GM23338 (cell line): Measurements from ENCODE around the gene ADAMTS1. TPM values are rescaled to one million over a fixed set of nuclear protein-coding genes. Genes with fewer than 3 reads are reported as not detected.

ENCODE experiments used
- ATAC-seq: fragments of 200-7000 bp; cut with Tn5 transposase; 3 replicates; pipeline ENCODE4 v1.9.1; 2020
- DNase-seq: peaks from one replicate; pipeline ENCODE4 v3.0.0-alpha.2; 2015; ENCODE audit warnings: low spot score
- H2AFZ ChIP-seq: fragments of 200-600 bp; sonication (generic); 2 replicates; pipeline ENCODE4 v1.8.0; 2016; ENCODE audit warnings: antibody characterized with exemption, mild to moderate bottlenecking, moderate library complexity
- H3F3A ChIP-seq: fragments of 200-600 bp; sonication (generic); replicated peaks from 2 replicates; pipeline ENCODE4 v1.8.0; 2017; ENCODE audit warnings: antibody characterized with exemption, mixed run types, low read depth
- H3K27ac ChIP-seq: fragments of 200-600 bp; sonication (generic); 2 replicates; pipeline ENCODE4 v1.6.1; 2016; ENCODE audit warnings: low read depth
- H3K27me3 ChIP-seq: fragments of 200-600 bp; sonication (generic); 2 replicates; pipeline ENCODE4 v1.8.0; 2016; ENCODE audit warnings: mild to moderate bottlenecking, mixed run types, moderate library complexity; ENCODE audit not compliant: insufficient read depth
- H3K36me3 ChIP-seq: fragments of 200-600 bp; sonication (generic); 2 replicates; pipeline ENCODE4 v1.8.0; 2016; ENCODE audit warnings: mild to moderate bottlenecking; ENCODE audit not compliant: insufficient read depth
- H3K4me1 ChIP-seq: fragments of 200-600 bp; sonication (generic); 2 replicates; pipeline ENCODE4 v1.8.0; 2016; ENCODE audit warnings: mild to moderate bottlenecking, moderate library complexity; ENCODE audit not compliant: insufficient read depth
- H3K4me2 ChIP-seq: fragments of 200-600 bp; sonication (generic); 2 replicates; pipeline ENCODE4 v1.7.1; 2017; ENCODE audit warnings: mixed run types
- H3K4me3 ChIP-seq: fragments of 200-600 bp; sonication (generic); 2 replicates; pipeline ENCODE4 v1.6.1; 2016; ENCODE audit warnings: mixed run types
- H3K79me2 ChIP-seq: fragments of 200-600 bp; sonication (generic); replicated peaks from 2 replicates; pipeline ENCODE4 v1.8.0; 2017; ENCODE audit warnings: mild to moderate bottlenecking; ENCODE audit not compliant: insufficient read depth
- H3K9me2 ChIP-seq: fragments of 200-600 bp; sonication (generic); 2 replicates; pipeline ENCODE4 v1.8.0; 2017; ENCODE audit not compliant: insufficient read depth
- H4K20me1 ChIP-seq: fragments of 200-600 bp; sonication (generic); replicated peaks from 2 replicates; pipeline ENCODE4 v1.8.0; 2017; ENCODE audit warnings: mild to moderate bottlenecking; ENCODE audit not compliant: insufficient read depth
- H3K27ac Mint-ChIP-seq: 2 replicates; pipeline ENCODE4 v1.8.0; 2020; ENCODE audit warnings: inconsistent platforms, mild to moderate bottlenecking, moderate library complexity, mixed read lengths
- H3K27me3 Mint-ChIP-seq: 3 replicates; pipeline ENCODE4 v1.8.0; 2022; ENCODE audit warnings: low read depth, mild to moderate bottlenecking, moderate library complexity, mixed read lengths, inconsistent platforms; ENCODE audit not compliant: insufficient read depth, poor library complexity
- H3K36me3 Mint-ChIP-seq: 3 replicates; pipeline ENCODE4 v1.8.0; 2021; ENCODE audit warnings: low read depth, mild to moderate bottlenecking, inconsistent platforms, moderate library complexity, mixed read lengths
- H3K4me1 Mint-ChIP-seq: 3 replicates; pipeline ENCODE4 v1.8.0; 2020; ENCODE audit warnings: mild to moderate bottlenecking, inconsistent platforms, mixed read lengths
- H3K4me3 Mint-ChIP-seq: 3 replicates; pipeline ENCODE4 v1.8.0; 2021; ENCODE audit warnings: moderate library complexity, mild to moderate bottlenecking, inconsistent platforms, mixed read lengths
- H3K9me3 Mint-ChIP-seq: 3 replicates; pipeline ENCODE4 v1.8.0; 2020; ENCODE audit warnings: moderate library complexity, mild to moderate bottlenecking, inconsistent platforms, mixed read lengths
- CREB1 ChIP-seq: fragments of 250-450 bp; sonication (Bioruptor Pico); IDR thresholded peaks from 2 replicates; pipeline ENCODE4 v1.5.0; 2020; ENCODE audit warnings: low read depth, mild to moderate bottlenecking, moderate library complexity
- CTCF ChIP-seq, 2 experiments: fragments of 200-600 bp in 1 of 2; sonication (generic) in 1 of 2; conservative IDR thresholded peaks; 2 replicates each; pipeline versions ENCODE4 v1.5.1 to v1.6.1; 2016 to 2017; ENCODE audit warnings: antibody characterized with exemption in 2 of 2, low read depth in 2 of 2, mild to moderate bottlenecking in 2 of 2, moderate library complexity in 1 of 2
- ETS1 ChIP-seq: IDR thresholded peaks from 2 replicates; pipeline ENCODE4 v1.6.1; 2016; ENCODE audit warnings: antibody characterized with exemption
- EZH2 ChIP-seq: fragments of 200-600 bp; sonication (generic); IDR thresholded peaks from one replicate; pipeline ENCODE4 v1.8.0; 2017; ENCODE audit warnings: antibody characterized with exemption, mild to moderate bottlenecking, low read depth; ENCODE audit not compliant: unreplicated experiment
- EZH2phosphoT487 ChIP-seq: fragments of 200-600 bp; sonication (generic); IDR thresholded peaks from one replicate; pipeline ENCODE4 v1.8.1; 2018; ENCODE audit warnings: antibody characterized with exemption; ENCODE audit not compliant: unreplicated experiment
- JUNB ChIP-seq: IDR thresholded peaks from one replicate; pipeline ENCODE4 v1.6.1; 2016; ENCODE audit warnings: antibody characterized with exemption; ENCODE audit not compliant: unreplicated experiment
- NANOG ChIP-seq: IDR thresholded peaks from 2 replicates; pipeline ENCODE4 v1.6.1; 2016; ENCODE audit warnings: antibody characterized with exemption, borderline replicate concordance
- POLR2AphosphoS5 ChIP-seq: IDR thresholded peaks from 2 replicates; pipeline ENCODE4 v1.6.1; 2016; ENCODE audit warnings: antibody characterized with exemption, low read depth
- REST ChIP-seq: IDR thresholded peaks from one replicate; pipeline ENCODE4 v1.6.1; 2018; ENCODE audit warnings: antibody characterized with exemption; ENCODE audit not compliant: unreplicated experiment
- STAT1 ChIP-seq: IDR thresholded peaks from one replicate; pipeline ENCODE4 v1.6.1; 2016; ENCODE audit warnings: antibody characterized with exemption; ENCODE audit not compliant: unreplicated experiment
- ZNF114 ChIP-seq: fragments of 250-450 bp; sonication (Bioruptor Pico); IDR thresholded peaks from 2 replicates; pipeline ENCODE4 v1.5.0; 2020; ENCODE audit warnings: mild to moderate bottlenecking, moderate library complexity
- ZNF331 ChIP-seq: fragments of 250-450 bp; sonication (Bioruptor Pico); IDR thresholded peaks from 2 replicates; pipeline ENCODE4 v1.5.0; 2020; ENCODE audit warnings: low read depth, mild to moderate bottlenecking, moderate library complexity
- ZNF462 ChIP-seq: fragments of 250-450 bp; sonication (Bioruptor Pico); IDR thresholded peaks from 2 replicates; pipeline ENCODE4 v1.5.0; 2020; ENCODE audit warnings: mild to moderate bottlenecking, moderate library complexity
- polyA plus RNA-seq: library from polyadenylated mRNA; unstranded; fragments of >200 nt; fragmentation: Nextera tagmentation; extraction: Ambion mirVana; gene quantifications from 2 replicates; pipeline ENCODE4 v1.2.1, GENCODE V29; 2016
- total RNA-seq: library from RNA; depleted of rRNA; stranded (reverse); fragments of >200 nt; shearing (Covaris generic); gene quantifications from 2 replicates; pipeline ENCODE4 v1.2.3, GENCODE V29; 2014

Gene ADAMTS1
- total and polyA plus RNA-seq, 2 experiments from 2014 or later, result 6.1 to 15.4 TPM

GRCh38 chr21:26797878-26798456, 47.2 kb downstream of the ADAMTS1 start:
- H3K27ac ChIP-seq, result no peak overlapping the region
- no peak overlapping the region for H3K27ac Mint-ChIP-seq
- H2AFZ ChIP-seq, result no peak overlapping the region
- H3K79me2 ChIP-seq, result no peaks in the 10 kb centered on the region
- H3K9me3 Mint-ChIP-seq, result peaks cover 3% of the 10 kb centered on the region; the same call in 1 of the 3 replicates
- ATAC-seq, result no peak
- peaks cover 12% of the 10 kb centered on the region for H3K4me1 Mint-ChIP-seq
- H3K4me3 Mint-ChIP-seq, result no peak overlapping the region
- no peaks in the 10 kb centered on the region for H3K36me3 Mint-ChIP-seq
- H3F3A ChIP-seq, result no peaks in the 10 kb centered on the region
- no peak for TF ChIP-seq REST
- TF ChIP-seq ETS1, result no peak
- no peak for TF ChIP-seq ZNF462 (CRISPR knock-in tag)
- TF ChIP-seq POLR2AphosphoS5, result no peak
- TF ChIP-seq EZH2phosphoT487, result no peak
- no peak for TF ChIP-seq CTCF (conservative IDR thresholded peaks at IDR 0.05; ENCODE audit: low read depth in 2 of 2)
- no peak for TF ChIP-seq NANOG
- no peak for TF ChIP-seq EZH2
- TF ChIP-seq STAT1, result no peak
- TF ChIP-seq ZNF114 (CRISPR knock-in tag), result no peak
- TF ChIP-seq CREB1, result no peak
- TF ChIP-seq ZNF331 (CRISPR knock-in tag), result no peak
- TF ChIP-seq JUNB, result no peak
- no peak overlapping the region for H3K4me3 ChIP-seq
- H3K27me3 ChIP-seq, result no peaks in the 10 kb centered on the region
- no peaks in the 10 kb centered on the region for H4K20me1 ChIP-seq
- 0 out of 2 replicates have a peak, but pooled peaks cover 5% of the 10 kb centered on the region for H3K9me2 ChIP-seq
- no peak for DNase-seq
- no peak overlapping the region for H3K4me2 ChIP-seq
- H3K36me3 ChIP-seq, result no peaks in the 10 kb centered on the region
- H3K27me3 Mint-ChIP-seq, result no peaks in the 10 kb centered on the region
- H3K4me1 ChIP-seq, result peaks cover 7% of the 10 kb centered on the region; the same call in 1 of the 2 replicates
